Activated CD8-positive, alpha-beta memory T cell treated with anti-CD3 and anti-CD28 coated beads, Interleukin-2, amount 10 ng/mL, durations not matched to agents 7 days and 5 days (primary cell): ENCODE measurements around the gene WDR17. TPM values are rescaled to one million over a fixed set of nuclear protein-coding genes. Genes with fewer than 3 reads are reported as not detected.
"Not testable (repeated sequence)": the region's sequence is repeated elsewhere in the genome, so short reads cannot be mapped to it uniquely, and the experiment has no call there.

Experiments
- ATAC-seq: fragments of 150-1000 bp; cut with Tn5 transposase; one replicate; pipeline ENCODE4 v1.10.0; 2021; ENCODE audit warnings: moderate library complexity
- CTCF ChIA-PET: fragments of 350-600 bp; sonication (Branson Sonifier 250); formaldehyde crosslinking; loops from one replicate; lab custom pipeline; 2021; ENCODE audit warnings: antibody characterized with exemption; lab: Charles Lee
- DNase-seq: peaks from one replicate; pipeline ENCODE4 v3.0.0-alpha.2; 2020
- H3K27ac Mint-ChIP-seq: one replicate; pipeline ENCODE4 v1.8.0; 2021; ENCODE audit warnings: mild to moderate bottlenecking, mixed read lengths
- H3K27me3 Mint-ChIP-seq: one replicate; pipeline ENCODE4 v1.8.0; 2021; ENCODE audit warnings: mixed read lengths
- H3K36me3 Mint-ChIP-seq: one replicate; pipeline ENCODE4 v1.8.0; 2021; ENCODE audit warnings: mild to moderate bottlenecking, mixed read lengths
- H3K4me1 Mint-ChIP-seq: one replicate; pipeline ENCODE4 v1.8.0; 2021; ENCODE audit warnings: mixed read lengths
- H3K4me3 Mint-ChIP-seq: one replicate; pipeline ENCODE4 v1.8.0; 2021; ENCODE audit warnings: mild to moderate bottlenecking, moderate library complexity, mixed read lengths
- H3K9me3 Mint-ChIP-seq: one replicate; pipeline ENCODE4 v1.8.0; 2022; ENCODE audit warnings: low read depth, mixed read lengths
- total RNA-seq, 2 experiments: library from RNA; stranded (reverse); gene quantifications; one replicate each; pipeline ENCODE4 v1.2.3, GENCODE V29; 2021

WDR17 gene
- total RNA-seq, 2 experiments from 2014 or later: 0.26 to 0.44 TPM

- no peaks in the 10 kb centered on the region for H3K9me3 Mint-ChIP-seq
- ATAC-seq (no peak), DNase-seq (no peak)
- H3K4me3 Mint-ChIP-seq: no peak overlapping the region
- CTCF ChIA-PET: no interaction called here
- H3K36me3 Mint-ChIP-seq: no peaks in the 10 kb centered on the region
- peaks cover 35% of the 10 kb centered on the region for H3K27me3 Mint-ChIP-seq
- H3K27ac Mint-ChIP-seq: no peak overlapping the region
- H3K4me1 Mint-ChIP-seq: no peaks in the 10 kb centered on the region
Measured at GRCh38 chr4:176210579-176211296, 145.1 kb downstream of the WDR17 start.

- H3K36me3 Mint-ChIP-seq, CTCF ChIA-PET, H3K27ac Mint-ChIP-seq, H3K9me3 Mint-ChIP-seq, H3K4me1 Mint-ChIP-seq, DNase-seq, H3K4me3 Mint-ChIP-seq, ATAC-seq: not testable (repeated sequence)
- H3K27me3 Mint-ChIP-seq: peaks cover 24% of the 10 kb centered on the region
Measured at GRCh38 chr4:176212351-176212750, 146.7 kb downstream of the WDR17 start.

GRCh38 chr4:176217510-176217909, 151.9 kb downstream of the WDR17 start:
- DNase-seq (no peak), ATAC-seq (no peak)
- Mint-ChIP-seq H3K36me3 (no peaks in the 10 kb centered on the region), H3K9me3 (no peaks in the 10 kb centered on the region), H3K27ac (no peak overlapping the region), H3K27me3 (peaks cover 12% of the 10 kb centered on the region), H3K4me1 (no peaks in the 10 kb centered on the region), H3K4me3 (no peak overlapping the region)
- CTCF ChIA-PET: no interaction called here

- Mint-ChIP-seq H3K4me3 (no peak overlapping the region), H3K27ac (no peak overlapping the region), H3K36me3 (no peaks in the 10 kb centered on the region), H3K9me3 (no peaks in the 10 kb centered on the region), H3K4me1 (no peaks in the 10 kb centered on the region), H3K27me3 (peaks cover 22% of the 10 kb centered on the region)
- no peak for ATAC-seq
- no peak for DNase-seq
- CTCF ChIA-PET: no interaction called here
Measured at GRCh38 chr4:176222149-176222548, 156.5 kb downstream of the WDR17 start.

GRCh38 chr4:176223561-176223960, 157.9 kb downstream of the WDR17 start:
- no peaks in the 10 kb centered on the region for H3K36me3 Mint-ChIP-seq
- ATAC-seq (no peak), DNase-seq (no peak)
- H3K27ac Mint-ChIP-seq: no peak overlapping the region
- H3K27me3 Mint-ChIP-seq: peaks cover 35% of the 10 kb centered on the region
- CTCF ChIA-PET: no interaction called here
- H3K9me3 Mint-ChIP-seq: no peaks in the 10 kb centered on the region
- no peak overlapping the region for H3K4me3 Mint-ChIP-seq
- H3K4me1 Mint-ChIP-seq: no peaks in the 10 kb centered on the region

- Mint-ChIP-seq H3K27me3 (peaks cover 35% of the 10 kb centered on the region), H3K27ac (no peak overlapping the region), H3K9me3 (no peaks in the 10 kb centered on the region), H3K4me1 (no peaks in the 10 kb centered on the region), H3K36me3 (no peaks in the 10 kb centered on the region), H3K4me3 (no peak overlapping the region)
- no peak for DNase-seq
- ATAC-seq: no peak
- CTCF ChIA-PET: no interaction called here
Measured at GRCh38 chr4:176226736-176227135, 161.1 kb downstream of the WDR17 start.

GRCh38 chr4:176229645-176230044, 164.0 kb downstream of the WDR17 start:
- Mint-ChIP-seq H3K27me3 (peaks cover 40% of the 10 kb centered on the region), H3K9me3 (no peaks in the 10 kb centered on the region), H3K36me3 (no peaks in the 10 kb centered on the region), H3K4me3 (no peak overlapping the region), H3K4me1 (no peaks in the 10 kb centered on the region), H3K27ac (no peak overlapping the region)
- ATAC-seq (no peak), DNase-seq (no peak)
- CTCF ChIA-PET: no interaction called here

Other genes with a start within 250 kb of the WDR17 start
- not detected for gene SPATA4, start 129.7 kb downstream of the WDR17 start, total RNA-seq
- not detected for gene ASB5, start 203.4 kb downstream of the WDR17 start, total RNA-seq